ENCODE data around the gene C22orf39.

Gene C22orf39

DNA sequence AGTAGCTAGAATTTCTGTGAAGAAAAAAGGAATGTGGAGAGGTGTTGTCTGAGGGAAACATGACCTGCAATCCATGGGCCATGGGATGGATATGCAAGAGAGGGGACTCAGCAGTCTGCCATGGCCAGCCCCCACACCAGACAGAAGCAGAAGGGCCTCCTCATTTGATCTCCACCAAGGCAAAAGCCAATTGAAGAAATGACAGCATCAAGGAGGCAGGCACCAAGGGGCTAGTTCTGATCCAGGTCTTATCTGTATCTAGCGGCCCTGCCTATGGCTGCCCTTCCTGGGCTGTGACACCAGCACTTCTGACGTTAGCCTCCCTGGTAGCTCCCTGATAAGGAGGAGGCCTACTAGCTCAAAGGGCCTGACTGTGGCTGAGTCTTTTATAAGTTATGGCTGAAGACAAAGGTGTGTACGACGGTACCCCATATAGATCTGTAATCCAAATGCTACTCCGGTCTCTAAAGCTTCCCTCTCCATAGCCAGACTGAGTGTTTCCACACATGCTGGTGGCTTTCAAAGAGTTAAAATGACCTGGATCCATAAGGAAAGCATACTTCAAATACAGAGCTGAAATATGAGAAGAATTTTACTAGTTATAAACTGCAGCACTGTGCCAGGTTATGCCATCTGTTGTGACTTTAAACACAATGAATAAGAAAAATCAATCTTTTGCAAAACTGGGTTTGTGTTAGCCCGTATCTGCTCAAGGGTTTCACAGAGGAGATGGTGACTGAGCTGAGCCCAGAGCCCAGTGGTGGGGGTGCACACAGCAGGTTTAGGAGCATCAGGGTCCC, 50.4 kb downstream of the C22orf39 start:
- in situ Hi-C loops (cut with HindIII; ENCODE audit: low sequenced_read_pairs): no loop called here
- TF ChIP-seq, protein P1, sequence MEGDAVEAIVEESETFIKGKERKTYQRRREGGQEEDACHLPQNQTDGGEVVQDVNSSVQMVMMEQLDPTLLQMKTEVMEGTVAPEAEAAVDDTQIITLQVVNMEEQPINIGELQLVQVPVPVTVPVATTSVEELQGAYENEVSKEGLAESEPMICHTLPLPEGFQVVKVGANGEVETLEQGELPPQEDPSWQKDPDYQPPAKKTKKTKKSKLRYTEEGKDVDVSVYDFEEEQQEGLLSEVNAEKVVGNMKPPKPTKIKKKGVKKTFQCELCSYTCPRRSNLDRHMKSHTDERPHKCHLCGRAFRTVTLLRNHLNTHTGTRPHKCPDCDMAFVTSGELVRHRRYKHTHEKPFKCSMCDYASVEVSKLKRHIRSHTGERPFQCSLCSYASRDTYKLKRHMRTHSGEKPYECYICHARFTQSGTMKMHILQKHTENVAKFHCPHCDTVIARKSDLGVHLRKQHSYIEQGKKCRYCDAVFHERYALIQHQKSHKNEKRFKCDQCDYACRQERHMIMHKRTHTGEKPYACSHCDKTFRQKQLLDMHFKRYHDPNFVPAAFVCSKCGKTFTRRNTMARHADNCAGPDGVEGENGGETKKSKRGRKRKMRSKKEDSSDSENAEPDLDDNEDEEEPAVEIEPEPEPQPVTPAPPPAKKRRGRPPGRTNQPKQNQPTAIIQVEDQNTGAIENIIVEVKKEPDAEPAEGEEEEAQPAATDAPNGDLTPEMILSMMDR (IDR thresholded peaks at IDR 0.05; ENCODE audit: low read depth, low read length): no peak
- DNase-seq (ENCODE audit: low read depth, low spot score): no peak
- no peak overlapping the region for H3K4me3 ChIP-seq (ENCODE audit: low read depth, low read length)

DNA sequence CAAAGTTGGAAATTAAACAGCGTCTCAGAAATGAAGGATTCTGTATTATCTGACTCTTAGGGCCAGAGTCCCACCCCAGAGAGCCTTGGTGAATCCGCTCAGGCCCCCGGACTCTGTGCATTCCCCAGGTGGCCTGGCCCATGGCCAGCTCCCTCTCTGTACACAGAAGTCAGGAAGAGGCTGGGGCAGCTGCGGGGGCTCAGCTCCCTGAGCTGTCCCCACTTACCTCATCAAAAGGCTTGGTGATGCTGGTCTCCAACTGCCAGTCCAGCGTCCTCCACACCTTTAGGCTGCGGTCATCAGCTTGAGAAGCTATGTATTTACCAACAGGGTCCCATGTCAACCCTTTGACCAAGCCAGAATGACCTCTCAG, 51.0 kb downstream of the C22orf39 start:
- no peak overlapping the region for H3K4me3 ChIP-seq (ENCODE audit: low read depth, low read length)
- TF ChIP-seq, protein P1 (IDR thresholded peaks at IDR 0.05; ENCODE audit: low read depth, low read length): no peak
- in situ Hi-C loops (cut with HindIII; ENCODE audit: low sequenced_read_pairs): no loop called here
- DNase-seq (ENCODE audit: low read depth, low spot score): no peak

DNA sequence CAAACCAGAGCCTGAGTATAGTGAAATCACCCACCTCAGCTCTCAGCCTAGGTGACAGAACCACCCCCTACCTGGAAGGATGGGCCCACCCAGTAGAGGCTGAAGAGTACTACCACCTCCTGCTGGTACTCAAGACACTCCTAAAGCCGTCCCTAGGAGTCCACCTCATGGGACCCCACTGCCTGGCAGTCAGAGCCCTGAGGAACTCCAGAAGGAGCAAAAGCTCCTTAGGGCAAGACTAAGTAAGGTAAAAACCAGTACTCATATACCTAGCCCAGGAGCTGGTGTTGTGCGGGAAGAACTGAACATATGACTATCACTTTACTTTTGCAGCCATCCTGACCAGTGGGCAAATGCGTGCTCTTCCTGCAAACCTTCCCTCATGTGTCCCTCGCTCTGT, 52.2 kb downstream of the C22orf39 start:
- in situ Hi-C loops (cut with HindIII; ENCODE audit: low sequenced_read_pairs): no loop called here
- no peak for DNase-seq (ENCODE audit: low read depth, low spot score)
- no peak overlapping the region for H3K4me3 ChIP-seq (ENCODE audit: low read depth, low read length)
- TF ChIP-seq, protein P1 (IDR thresholded peaks at IDR 0.05; ENCODE audit: low read depth, low read length): no peak

DNA sequence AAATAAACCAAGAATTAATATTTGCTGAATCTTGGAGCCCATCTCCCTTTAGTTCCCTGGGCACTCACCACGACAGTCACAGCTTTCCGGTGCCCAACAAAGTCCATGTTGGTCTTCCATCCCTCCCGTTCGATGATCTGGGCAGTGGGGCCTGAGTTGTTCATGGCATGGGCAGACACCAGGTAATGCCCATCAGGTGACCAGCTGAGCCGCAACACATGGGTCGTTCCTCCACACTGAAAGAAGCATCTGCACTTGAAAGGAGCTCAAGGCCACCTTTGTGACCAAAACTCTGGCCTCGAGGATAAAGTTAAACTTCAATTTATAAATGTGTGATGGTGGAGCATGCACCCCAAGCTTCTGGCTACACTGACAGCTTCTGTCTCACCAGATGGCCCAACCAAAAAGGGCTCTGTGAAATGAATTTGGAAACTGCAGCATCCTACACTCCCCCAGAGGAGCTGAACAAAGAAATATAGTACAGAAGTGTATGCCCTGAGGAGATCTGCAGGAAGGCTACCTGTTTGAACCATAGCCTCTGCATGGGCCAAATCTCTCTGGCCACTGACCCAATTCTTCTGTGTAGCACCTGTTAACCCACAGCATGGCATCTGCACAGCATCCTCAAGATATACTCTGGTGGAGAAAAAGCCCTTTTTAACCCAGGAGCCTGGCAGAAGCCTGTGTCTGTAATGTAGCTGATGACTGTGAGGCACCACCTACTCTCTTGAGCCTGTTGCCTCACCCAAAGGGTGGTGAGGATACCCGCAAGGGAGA, 53.0 kb downstream of the C22orf39 start:
- in situ Hi-C loops (cut with HindIII; ENCODE audit: low sequenced_read_pairs): no loop called here
- no peak for DNase-seq (ENCODE audit: low read depth, low spot score)
- H3K4me3 ChIP-seq (ENCODE audit: low read depth, low read length): no peak overlapping the region
- TF ChIP-seq, protein P1 (IDR thresholded peaks at IDR 0.05; ENCODE audit: low read depth, low read length): no peak

DNA sequence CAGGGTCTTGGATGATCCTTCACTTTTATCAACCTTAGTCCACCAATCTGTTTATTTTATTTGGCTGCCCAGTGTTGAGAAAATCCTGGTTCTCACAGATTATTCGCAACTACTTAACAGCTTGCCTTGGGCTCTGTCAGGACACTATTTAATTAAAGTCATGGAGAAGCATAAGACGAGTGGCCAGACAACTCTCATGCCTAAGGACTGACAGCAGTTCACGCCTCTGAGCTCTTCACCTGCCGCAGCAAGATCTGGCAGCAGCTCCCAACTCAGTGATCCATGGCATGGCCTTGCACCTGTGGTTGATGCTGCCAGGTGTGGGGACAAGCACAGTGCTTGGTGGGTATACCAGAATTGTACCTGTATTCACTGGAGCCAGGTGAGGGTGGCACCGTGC, 53.8 kb downstream of the C22orf39 start:
- no peak overlapping the region for H3K4me3 ChIP-seq (ENCODE audit: low read depth, low read length)
- TF ChIP-seq, protein P1 (IDR thresholded peaks at IDR 0.05; ENCODE audit: low read depth, low read length): no peak
- DNase-seq (ENCODE audit: low read depth, low spot score): no peak
- in situ Hi-C loops (cut with HindIII; ENCODE audit: low sequenced_read_pairs): no loop called here
